GM12878 (cell line): ENCODE measurements around the gene ECT2L.

Source experiments
- EZH2 ChIP-seq: IDR thresholded peaks from 2 replicates; pipeline ENCODE4 v1.6.1; 2012; ENCODE audit warnings: low read depth, mild to moderate bottlenecking, control low read depth, inconsistent platforms, low read length, borderline replicate concordance; ENCODE audit not compliant: control insufficient read depth
- GABPA ChIP-seq: IDR thresholded peaks from 2 replicates; pipeline ENCODE4 v1.6.1; 2014; ENCODE audit warnings: antibody characterized with exemption, low read depth, mild to moderate bottlenecking, inconsistent platforms
- KDM1A ChIP-seq: fragments of 200-600 bp; sonication (generic); IDR thresholded peaks from 2 replicates; pipeline ENCODE4 v1.6.1; 2016; ENCODE audit warnings: borderline replicate concordance
- NR2C2 ChIP-seq: IDR thresholded peaks from 2 replicates; pipeline ENCODE4 v1.6.1; 2011; ENCODE audit warnings: borderline replicate concordance, low read depth; ENCODE audit not compliant: control insufficient read depth, insufficient read length
- PAX8 ChIP-seq: fragments of 450-650 bp; IDR thresholded peaks from 2 replicates; pipeline ENCODE4 v1.6.1; 2017; ENCODE audit warnings: mild to moderate bottlenecking, moderate library complexity
- POLR2A ChIP-seq: IDR thresholded peaks from 2 replicates; pipeline ENCODE4 v1.6.1; 2011; ENCODE audit warnings: low read depth, mild to moderate bottlenecking, low read length
- RB1 ChIP-seq: fragments of 450-650 bp; formaldehyde crosslinking; IDR thresholded peaks from 2 replicates; pipeline ENCODE4 v1.6.1; 2017; ENCODE audit warnings: mild to moderate bottlenecking, borderline replicate concordance
- SREBF1 ChIP-seq: IDR thresholded peaks from 2 replicates; pipeline ENCODE4 v1.6.1; 2012; ENCODE audit warnings: mild to moderate bottlenecking, low read length
- STAT1 ChIP-seq: fragments of 450-650 bp; conservative IDR thresholded peaks from 2 replicates; pipeline ENCODE4 v1.6.1; 2014; ENCODE audit warnings: antibody characterized with exemption, mild to moderate bottlenecking
- TF ChIP-seq, protein P1 (sequence below), 3 experiments: IDR thresholded peaks in 2 of 3; conservative IDR thresholded peaks in 1 of 3; 2 replicates each; pipeline ENCODE4 v1.5.1; 2011; ENCODE audit warnings: low read depth in 3 of 3, low read length in 3 of 3, mild to moderate bottlenecking in 3 of 3, control low read depth in 2 of 3, moderate library complexity in 2 of 3, inconsistent platforms in 1 of 3, mixed read lengths in 1 of 3; ENCODE audit not compliant: control insufficient read depth in 2 of 3, insufficient read depth in 1 of 3; ENCODE audit errors: extremely low read depth in 1 of 3
- TF ChIP-seq, protein P2 (sequence below): IDR thresholded peaks from 2 replicates; pipeline ENCODE4 v1.6.1; 2012; ENCODE audit warnings: improper control_type of control experiment, low read depth, low read length; ENCODE audit not compliant: insufficient replicate concordance
- TF ChIP-seq, protein P3 (sequence below): fragments of 450-650 bp; IDR thresholded peaks from 2 replicates; pipeline ENCODE4 v1.6.1; 2017; ENCODE audit warnings: mild to moderate bottlenecking, low read depth, inconsistent platforms; ENCODE audit not compliant: poor library complexity, severe bottlenecking
- TF ChIP-seq, protein P4 (sequence below): IDR thresholded peaks from 2 replicates; pipeline ENCODE4 v1.6.1; 2011; ENCODE audit warnings: low read depth, mild to moderate bottlenecking, low read length, moderate library complexity, borderline replicate concordance; ENCODE audit errors: extremely low read depth
- TF ChIP-seq, protein P5 (sequence below): fragments of 450-650 bp; IDR thresholded peaks from 2 replicates; pipeline ENCODE4 v1.6.1; 2017; ENCODE audit warnings: mild to moderate bottlenecking, moderate library complexity

DNA sequence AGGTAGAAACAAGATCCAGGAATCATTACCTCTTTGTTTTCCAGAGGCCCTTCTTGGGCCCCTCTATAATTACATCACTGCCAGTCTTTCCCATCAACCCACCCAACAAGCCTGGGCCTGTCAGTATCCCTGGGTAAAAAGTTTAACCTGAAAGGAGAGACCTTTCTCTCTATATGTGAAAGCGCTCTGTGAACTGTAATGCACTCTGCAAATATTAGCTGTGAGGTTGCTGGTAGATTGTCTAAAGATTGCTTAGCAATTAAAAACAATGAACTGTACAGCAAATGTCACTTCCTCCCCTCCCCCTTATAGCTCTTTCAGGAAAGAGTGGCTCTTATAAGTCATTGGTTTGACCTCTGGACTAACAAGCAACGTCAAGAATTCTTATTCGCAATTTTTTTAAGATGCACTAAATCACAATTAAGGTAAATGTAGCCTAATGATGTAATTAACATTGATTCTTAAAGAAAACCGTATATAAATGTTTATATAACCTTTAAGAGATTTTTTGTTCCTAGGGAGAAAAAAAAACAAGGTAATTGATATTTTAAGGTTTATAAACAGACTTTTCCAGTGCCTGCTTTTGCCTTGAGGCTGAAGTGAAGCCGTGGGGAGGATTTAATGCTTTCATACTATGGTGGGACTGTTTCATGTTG lies 18.4 kb downstream of the ECT2L start:
- TF ChIP-seq, protein P1, sequence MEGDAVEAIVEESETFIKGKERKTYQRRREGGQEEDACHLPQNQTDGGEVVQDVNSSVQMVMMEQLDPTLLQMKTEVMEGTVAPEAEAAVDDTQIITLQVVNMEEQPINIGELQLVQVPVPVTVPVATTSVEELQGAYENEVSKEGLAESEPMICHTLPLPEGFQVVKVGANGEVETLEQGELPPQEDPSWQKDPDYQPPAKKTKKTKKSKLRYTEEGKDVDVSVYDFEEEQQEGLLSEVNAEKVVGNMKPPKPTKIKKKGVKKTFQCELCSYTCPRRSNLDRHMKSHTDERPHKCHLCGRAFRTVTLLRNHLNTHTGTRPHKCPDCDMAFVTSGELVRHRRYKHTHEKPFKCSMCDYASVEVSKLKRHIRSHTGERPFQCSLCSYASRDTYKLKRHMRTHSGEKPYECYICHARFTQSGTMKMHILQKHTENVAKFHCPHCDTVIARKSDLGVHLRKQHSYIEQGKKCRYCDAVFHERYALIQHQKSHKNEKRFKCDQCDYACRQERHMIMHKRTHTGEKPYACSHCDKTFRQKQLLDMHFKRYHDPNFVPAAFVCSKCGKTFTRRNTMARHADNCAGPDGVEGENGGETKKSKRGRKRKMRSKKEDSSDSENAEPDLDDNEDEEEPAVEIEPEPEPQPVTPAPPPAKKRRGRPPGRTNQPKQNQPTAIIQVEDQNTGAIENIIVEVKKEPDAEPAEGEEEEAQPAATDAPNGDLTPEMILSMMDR (IDR thresholded peaks at IDR 0.05 in 2 of 3, conservative IDR thresholded peaks at IDR 0.05 in 1 of 3; ENCODE audit: control insufficient read depth in 2 of 3, extremely low read depth in 1 of 3, insufficient read depth in 1 of 3, low read depth in 3 of 3, low read length in 3 of 3), result no peak
- TF ChIP-seq RB1 (no peak), POLR2A (no peak), EZH2 (no peak), SREBF1 (no peak), KDM1A (no peak), NR2C2 (no peak), STAT1 (no peak), PAX8 (no peak), GABPA (no peak)
- TF ChIP-seq, protein P2, sequence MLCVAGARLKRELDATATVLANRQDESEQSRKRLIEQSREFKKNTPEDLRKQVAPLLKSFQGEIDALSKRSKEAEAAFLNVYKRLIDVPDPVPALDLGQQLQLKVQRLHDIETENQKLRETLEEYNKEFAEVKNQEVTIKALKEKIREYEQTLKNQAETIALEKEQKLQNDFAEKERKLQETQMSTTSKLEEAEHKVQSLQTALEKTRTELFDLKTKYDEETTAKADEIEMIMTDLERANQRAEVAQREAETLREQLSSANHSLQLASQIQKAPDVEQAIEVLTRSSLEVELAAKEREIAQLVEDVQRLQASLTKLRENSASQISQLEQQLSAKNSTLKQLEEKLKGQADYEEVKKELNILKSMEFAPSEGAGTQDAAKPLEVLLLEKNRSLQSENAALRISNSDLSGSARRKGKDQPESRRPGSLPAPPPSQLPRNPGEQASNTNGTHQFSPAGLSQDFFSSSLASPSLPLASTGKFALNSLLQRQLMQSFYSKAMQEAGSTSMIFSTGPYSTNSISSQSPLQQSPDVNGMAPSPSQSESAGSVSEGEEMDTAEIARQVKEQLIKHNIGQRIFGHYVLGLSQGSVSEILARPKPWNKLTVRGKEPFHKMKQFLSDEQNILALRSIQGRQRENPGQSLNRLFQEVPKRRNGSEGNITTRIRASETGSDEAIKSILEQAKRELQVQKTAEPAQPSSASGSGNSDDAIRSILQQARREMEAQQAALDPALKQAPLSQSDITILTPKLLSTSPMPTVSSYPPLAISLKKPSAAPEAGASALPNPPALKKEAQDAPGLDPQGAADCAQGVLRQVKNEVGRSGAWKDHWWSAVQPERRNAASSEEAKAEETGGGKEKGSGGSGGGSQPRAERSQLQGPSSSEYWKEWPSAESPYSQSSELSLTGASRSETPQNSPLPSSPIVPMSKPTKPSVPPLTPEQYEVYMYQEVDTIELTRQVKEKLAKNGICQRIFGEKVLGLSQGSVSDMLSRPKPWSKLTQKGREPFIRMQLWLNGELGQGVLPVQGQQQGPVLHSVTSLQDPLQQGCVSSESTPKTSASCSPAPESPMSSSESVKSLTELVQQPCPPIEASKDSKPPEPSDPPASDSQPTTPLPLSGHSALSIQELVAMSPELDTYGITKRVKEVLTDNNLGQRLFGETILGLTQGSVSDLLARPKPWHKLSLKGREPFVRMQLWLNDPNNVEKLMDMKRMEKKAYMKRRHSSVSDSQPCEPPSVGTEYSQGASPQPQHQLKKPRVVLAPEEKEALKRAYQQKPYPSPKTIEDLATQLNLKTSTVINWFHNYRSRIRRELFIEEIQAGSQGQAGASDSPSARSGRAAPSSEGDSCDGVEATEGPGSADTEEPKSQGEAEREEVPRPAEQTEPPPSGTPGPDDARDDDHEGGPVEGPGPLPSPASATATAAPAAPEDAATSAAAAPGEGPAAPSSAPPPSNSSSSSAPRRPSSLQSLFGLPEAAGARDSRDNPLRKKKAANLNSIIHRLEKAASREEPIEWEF, result no peak
- TF ChIP-seq, protein P3, sequence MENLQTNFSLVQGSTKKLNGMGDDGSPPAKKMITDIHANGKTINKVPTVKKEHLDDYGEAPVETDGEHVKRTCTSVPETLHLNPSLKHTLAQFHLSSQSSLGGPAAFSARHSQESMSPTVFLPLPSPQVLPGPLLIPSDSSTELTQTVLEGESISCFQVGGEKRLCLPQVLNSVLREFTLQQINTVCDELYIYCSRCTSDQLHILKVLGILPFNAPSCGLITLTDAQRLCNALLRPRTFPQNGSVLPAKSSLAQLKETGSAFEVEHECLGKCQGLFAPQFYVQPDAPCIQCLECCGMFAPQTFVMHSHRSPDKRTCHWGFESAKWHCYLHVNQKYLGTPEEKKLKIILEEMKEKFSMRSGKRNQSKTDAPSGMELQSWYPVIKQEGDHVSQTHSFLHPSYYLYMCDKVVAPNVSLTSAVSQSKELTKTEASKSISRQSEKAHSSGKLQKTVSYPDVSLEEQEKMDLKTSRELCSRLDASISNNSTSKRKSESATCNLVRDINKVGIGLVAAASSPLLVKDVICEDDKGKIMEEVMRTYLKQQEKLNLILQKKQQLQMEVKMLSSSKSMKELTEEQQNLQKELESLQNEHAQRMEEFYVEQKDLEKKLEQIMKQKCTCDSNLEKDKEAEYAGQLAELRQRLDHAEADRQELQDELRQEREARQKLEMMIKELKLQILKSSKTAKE, result no peak
- TF ChIP-seq, protein P4, sequence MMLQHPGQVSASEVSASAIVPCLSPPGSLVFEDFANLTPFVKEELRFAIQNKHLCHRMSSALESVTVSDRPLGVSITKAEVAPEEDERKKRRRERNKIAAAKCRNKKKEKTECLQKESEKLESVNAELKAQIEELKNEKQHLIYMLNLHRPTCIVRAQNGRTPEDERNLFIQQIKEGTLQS, result no peak
- TF ChIP-seq, protein P5, sequence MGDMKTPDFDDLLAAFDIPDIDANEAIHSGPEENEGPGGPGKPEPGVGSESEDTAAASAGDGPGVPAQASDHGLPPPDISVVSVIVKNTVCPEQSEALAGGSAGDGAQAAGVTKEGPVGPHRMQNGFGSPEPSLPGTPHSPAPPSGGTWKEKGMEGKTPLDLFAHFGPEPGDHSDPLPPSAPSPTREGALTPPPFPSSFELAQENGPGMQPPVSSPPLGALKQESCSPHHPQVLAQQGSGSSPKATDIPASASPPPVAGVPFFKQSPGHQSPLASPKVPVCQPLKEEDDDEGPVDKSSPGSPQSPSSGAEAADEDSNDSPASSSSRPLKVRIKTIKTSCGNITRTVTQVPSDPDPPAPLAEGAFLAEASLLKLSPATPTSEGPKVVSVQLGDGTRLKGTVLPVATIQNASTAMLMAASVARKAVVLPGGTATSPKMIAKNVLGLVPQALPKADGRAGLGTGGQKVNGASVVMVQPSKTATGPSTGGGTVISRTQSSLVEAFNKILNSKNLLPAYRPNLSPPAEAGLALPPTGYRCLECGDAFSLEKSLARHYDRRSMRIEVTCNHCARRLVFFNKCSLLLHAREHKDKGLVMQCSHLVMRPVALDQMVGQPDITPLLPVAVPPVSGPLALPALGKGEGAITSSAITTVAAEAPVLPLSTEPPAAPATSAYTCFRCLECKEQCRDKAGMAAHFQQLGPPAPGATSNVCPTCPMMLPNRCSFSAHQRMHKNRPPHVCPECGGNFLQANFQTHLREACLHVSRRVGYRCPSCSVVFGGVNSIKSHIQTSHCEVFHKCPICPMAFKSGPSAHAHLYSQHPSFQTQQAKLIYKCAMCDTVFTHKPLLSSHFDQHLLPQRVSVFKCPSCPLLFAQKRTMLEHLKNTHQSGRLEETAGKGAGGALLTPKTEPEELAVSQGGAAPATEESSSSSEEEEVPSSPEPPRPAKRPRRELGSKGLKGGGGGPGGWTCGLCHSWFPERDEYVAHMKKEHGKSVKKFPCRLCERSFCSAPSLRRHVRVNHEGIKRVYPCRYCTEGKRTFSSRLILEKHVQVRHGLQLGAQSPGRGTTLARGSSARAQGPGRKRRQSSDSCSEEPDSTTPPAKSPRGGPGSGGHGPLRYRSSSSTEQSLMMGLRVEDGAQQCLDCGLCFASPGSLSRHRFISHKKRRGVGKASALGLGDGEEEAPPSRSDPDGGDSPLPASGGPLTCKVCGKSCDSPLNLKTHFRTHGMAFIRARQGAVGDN, result no peak
